Measurements from ENCODE around the gene C5.

The C5 gene

GRCh38 chr9:120926397-120926928 lies 123.6 kb downstream of the C5 start, which contains the start of gene TRAF1:
Gene TRAF1 (minus strand): TSS chr9:120926796. CDS start chr9:120926075, 721 bp downstream.
- Mint-ChIP-seq H3K4me3 (peak within 1 kb of the TSS; percentile 89), H3K4me1 (ENCODE audit: low read depth) (peaks cover 72% of the 10 kb centered on the region), H3K36me3 (ENCODE audit: low read depth) (peaks cover 57% of the 10 kb centered on the region), H3K27me3 (ENCODE audit: low read depth) (no peaks in the 10 kb centered on the region), H3K27ac (peak within 1 kb of the TSS; percentile 92), H3K9me3 (no peaks in the 10 kb centered on the region)
- DNase-seq (ENCODE audit: low spot score), result no peak

GRCh38 chr9:120925535-120926396 lies 124.3 kb downstream of the C5 start:
- Mint-ChIP-seq H3K27me3 (ENCODE audit: low read depth) (no peaks in the 10 kb centered on the region), H3K4me1 (ENCODE audit: low read depth) (peaks cover 72% of the 10 kb centered on the region), H3K4me3 (peak overlapping the region; percentile 89), H3K36me3 (ENCODE audit: low read depth) (peaks cover 63% of the 10 kb centered on the region), H3K27ac (peak overlapping the region; percentile 92), H3K9me3 (no peaks in the 10 kb centered on the region)
- peak; percentile 91 for DNase-seq (ENCODE audit: low spot score)

DNA sequence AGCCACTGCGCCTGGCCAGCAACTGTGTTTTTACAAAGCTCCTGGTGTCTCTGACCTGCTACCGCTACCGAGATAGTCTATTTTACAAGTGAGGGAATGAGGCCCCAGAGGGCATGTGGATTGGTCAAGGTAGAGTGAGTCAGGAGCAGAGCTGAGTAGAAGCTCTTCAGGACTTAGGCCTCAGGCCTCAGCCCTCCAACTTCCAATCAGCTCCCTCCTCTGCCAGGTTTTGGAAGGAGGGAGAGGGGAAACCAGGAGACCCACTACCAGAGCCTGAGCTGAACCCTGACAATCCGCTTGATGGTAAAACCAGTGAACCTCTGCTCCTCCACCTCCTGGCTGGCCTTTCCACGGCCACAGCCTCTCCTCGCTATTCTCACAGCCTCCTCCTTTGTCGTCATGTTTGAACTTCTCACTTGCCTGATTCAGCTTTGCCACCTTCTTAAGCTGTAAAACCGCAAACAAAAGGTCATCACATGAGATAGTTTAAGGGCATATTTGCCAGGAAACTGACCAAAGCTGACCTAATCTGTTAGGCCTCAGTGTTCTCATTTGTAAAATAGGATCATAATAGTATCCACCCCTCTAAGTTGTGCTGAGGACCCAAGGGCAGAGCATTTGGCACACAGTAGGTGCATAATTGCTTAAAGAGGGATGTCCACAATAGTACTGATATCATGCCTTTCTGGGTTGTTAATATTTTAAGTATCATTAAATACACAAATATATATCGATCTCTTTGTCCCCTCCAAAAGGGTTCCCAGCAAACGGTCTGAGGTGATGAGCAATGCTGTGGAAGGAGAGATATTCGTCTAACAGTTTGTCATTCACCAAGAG lies 125.2 kb downstream of the C5 start:
- H3K9me3 Mint-ChIP-seq, result no peaks in the 10 kb centered on the region
- DNase-seq (ENCODE audit: low spot score), result peak; percentile 57
- peak overlapping the region; percentile 92 for H3K27ac Mint-ChIP-seq
- peaks cover 75% of the 10 kb centered on the region for H3K4me1 Mint-ChIP-seq (ENCODE audit: low read depth)
- no peaks in the 10 kb centered on the region for H3K27me3 Mint-ChIP-seq (ENCODE audit: low read depth)
- H3K36me3 Mint-ChIP-seq (ENCODE audit: low read depth), result peaks cover 69% of the 10 kb centered on the region
- peak overlapping the region; percentile 89 for H3K4me3 Mint-ChIP-seq

DNA sequence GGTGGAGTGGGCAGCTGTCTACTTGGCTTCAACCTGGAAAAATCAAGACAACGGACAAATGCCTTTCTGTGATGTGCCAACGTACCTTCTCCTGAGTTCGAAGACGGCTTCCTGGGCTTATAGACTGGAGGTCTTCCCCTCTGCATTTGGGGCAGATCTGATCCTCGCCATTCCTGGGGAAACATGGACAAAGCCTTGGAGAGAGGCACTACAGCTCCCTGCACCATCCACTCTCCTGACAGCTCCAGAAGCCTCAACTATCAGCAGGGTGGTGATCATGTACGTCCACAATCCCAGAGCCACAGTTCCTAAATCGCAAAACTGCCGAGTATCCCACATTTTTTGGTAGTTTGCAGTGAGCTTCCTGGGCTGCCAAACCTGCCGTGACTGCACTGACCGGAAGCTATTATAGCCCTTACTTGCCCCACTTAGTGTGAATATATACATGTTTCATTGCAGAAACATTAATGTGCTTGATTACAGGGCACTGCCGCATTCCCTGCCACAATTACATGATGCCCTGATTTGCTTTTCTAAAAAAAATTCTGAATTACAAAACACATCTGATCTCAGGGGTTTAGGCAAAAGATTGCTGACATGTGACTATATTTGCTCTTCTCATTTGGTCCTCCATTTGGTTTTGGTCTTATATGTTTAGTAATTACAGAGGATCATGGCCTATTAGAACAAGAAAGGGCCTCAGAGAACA lies 126.3 kb downstream of the C5 start:
- Mint-ChIP-seq H3K4me1 (ENCODE audit: low read depth) (peaks cover 77% of the 10 kb centered on the region), H3K36me3 (ENCODE audit: low read depth) (peaks cover 80% of the 10 kb centered on the region), H3K9me3 (no peaks in the 10 kb centered on the region), H3K27ac (peak overlapping the region; percentile 92), H3K4me3 (peak overlapping the region; percentile 89), H3K27me3 (ENCODE audit: low read depth) (no peaks in the 10 kb centered on the region)
- DNase-seq (ENCODE audit: low spot score), result no peak

GRCh38 chr9:120922404-120923195 lies 127.5 kb downstream of the C5 start:
- peaks cover 2% of the 10 kb centered on the region for H3K9me3 Mint-ChIP-seq
- peaks cover 77% of the 10 kb centered on the region for H3K4me1 Mint-ChIP-seq (ENCODE audit: low read depth)
- peak overlapping the region; percentile 89 for H3K4me3 Mint-ChIP-seq
- no peaks in the 10 kb centered on the region for H3K27me3 Mint-ChIP-seq (ENCODE audit: low read depth)
- H3K36me3 Mint-ChIP-seq (ENCODE audit: low read depth), result peaks cover 83% of the 10 kb centered on the region
- peak overlapping the region; percentile 92 for H3K27ac Mint-ChIP-seq
- no peak for DNase-seq (ENCODE audit: low spot score)

DNA sequence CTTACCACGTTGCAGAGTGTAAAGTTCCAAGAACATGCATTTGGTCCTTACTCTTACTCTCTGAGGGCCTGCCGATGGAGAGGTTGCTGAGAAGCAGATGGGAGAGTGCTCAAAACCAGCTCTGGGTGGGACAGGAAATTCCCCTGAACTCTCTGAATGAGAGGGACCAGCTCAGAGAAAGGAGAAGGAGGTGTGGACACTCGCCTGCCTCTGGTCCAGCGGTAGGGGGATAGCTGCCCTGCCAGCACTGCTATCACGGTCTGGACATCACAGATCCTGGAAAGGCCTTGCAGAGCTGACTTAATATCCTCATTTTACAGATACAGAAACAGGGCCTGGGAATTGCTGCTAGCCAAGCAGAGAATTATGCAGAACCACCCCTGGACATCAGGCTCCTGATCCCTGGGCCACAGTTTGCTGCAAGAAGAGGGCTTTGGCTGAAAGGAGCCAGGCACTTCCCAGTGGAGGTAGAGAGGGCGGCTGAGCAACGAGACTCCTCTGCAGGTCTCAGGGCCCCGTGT lies 128.4 kb downstream of the C5 start:
- Mint-ChIP-seq H3K36me3 (ENCODE audit: low read depth) (peaks cover 91% of the 10 kb centered on the region), H3K9me3 (peaks cover 4% of the 10 kb centered on the region), H3K4me1 (ENCODE audit: low read depth) (peaks cover 76% of the 10 kb centered on the region), H3K27ac (peak overlapping the region; percentile 81), H3K27me3 (ENCODE audit: low read depth) (no peaks in the 10 kb centered on the region), H3K4me3 (peak overlapping the region; percentile 89)
- no peak for DNase-seq (ENCODE audit: low spot score)

DNA sequence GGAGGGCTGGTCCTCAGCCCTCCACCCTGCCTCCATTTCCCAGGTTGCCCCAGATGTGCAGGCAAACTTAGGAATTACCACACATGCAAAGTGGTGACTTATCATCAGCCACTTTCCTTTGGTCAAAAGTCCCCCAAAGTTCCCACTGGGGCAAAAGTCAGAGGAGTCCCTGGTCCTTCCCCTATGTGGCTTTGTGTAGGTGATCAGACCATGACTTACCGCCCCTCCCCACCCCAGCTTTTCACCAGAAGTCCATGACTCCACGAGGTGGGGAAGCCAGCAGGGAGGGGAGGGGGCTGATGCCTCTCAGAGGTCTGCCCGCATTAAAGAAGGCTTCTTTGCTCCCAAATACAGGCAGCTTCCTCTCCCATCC lies 129.3 kb downstream of the C5 start:
- peak overlapping the region; percentile 81 for H3K27ac Mint-ChIP-seq
- H3K27me3 Mint-ChIP-seq (ENCODE audit: low read depth), result no peaks in the 10 kb centered on the region
- peaks cover 96% of the 10 kb centered on the region for H3K36me3 Mint-ChIP-seq (ENCODE audit: low read depth)

GRCh38 chr9:120919843-120920805 lies 130.0 kb downstream of the C5 start:
- H3K4me1 Mint-ChIP-seq (ENCODE audit: low read depth), result peaks cover 78% of the 10 kb centered on the region
- peaks cover 90% of the 10 kb centered on the region for H3K36me3 Mint-ChIP-seq (ENCODE audit: low read depth)
- no peak for DNase-seq (ENCODE audit: low spot score)
- peak overlapping the region; percentile 81 for H3K27ac Mint-ChIP-seq
- H3K27me3 Mint-ChIP-seq (ENCODE audit: low read depth), result no peaks in the 10 kb centered on the region
- peak overlapping the region; percentile 89 for H3K4me3 Mint-ChIP-seq
- peaks cover 4% of the 10 kb centered on the region for H3K9me3 Mint-ChIP-seq

More for the DNA sequence above, 129.3 kb downstream of the C5 start:
- Mint-ChIP-seq H3K9me3 (peaks cover 4% of the 10 kb centered on the region), H3K4me3 (peak overlapping the region; percentile 89), H3K4me1 (ENCODE audit: low read depth) (peaks cover 78% of the 10 kb centered on the region)
- DNase-seq (ENCODE audit: low spot score), result peak; percentile 58

GRCh38 chr9:120918931-120919842 lies 130.9 kb downstream of the C5 start:
- Mint-ChIP-seq H3K27ac (peak overlapping the region; percentile 81), H3K9me3 (peaks cover 4% of the 10 kb centered on the region), H3K4me3 (peak overlapping the region; percentile 89), H3K4me1 (ENCODE audit: low read depth) (peaks cover 78% of the 10 kb centered on the region), H3K36me3 (ENCODE audit: low read depth) (peaks cover 90% of the 10 kb centered on the region), H3K27me3 (ENCODE audit: low read depth) (no peaks in the 10 kb centered on the region)
- no peak for DNase-seq (ENCODE audit: low spot score)

DNA sequence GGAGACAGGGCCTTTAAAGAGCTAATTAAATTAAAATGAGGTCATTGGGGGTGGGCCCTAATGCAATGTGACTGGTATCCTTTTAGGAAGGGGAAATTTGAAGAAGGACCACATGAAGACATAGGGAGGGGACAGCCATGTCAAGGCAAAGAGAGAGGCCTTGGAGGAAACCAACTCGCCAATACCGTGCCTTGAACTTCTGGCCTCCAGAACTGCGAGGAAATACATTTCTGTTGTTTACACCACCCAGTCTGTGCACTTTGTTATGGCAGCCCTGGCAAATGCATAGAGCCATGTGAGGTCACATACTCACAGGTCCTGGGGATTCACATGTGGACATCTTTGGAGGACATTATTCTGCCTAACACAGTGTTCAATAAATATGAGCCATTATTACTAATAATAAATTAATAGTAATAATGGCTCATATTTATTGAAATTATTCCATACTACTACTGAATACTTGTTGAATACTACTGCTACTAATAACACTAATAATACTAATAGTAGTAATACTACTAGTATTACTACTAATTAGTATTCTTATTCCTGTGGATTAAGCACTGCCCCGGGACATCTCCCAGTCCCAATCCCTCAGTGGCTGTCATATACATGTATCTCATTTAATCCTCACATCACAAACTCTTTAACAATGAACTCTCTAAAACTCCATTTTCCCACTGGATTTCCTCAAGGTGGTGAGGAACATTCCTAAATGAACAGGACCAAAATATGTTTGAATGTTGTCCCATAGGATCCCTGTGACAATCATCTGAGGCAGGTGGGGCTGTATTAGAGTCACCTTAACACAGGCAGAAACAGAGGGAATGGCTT lies 131.9 kb downstream of the C5 start:
- DNase-seq (ENCODE audit: low spot score), result no peak

More for the DNA sequence above, 131.9 kb downstream of the C5 start:
- Mint-ChIP-seq H3K27me3 (ENCODE audit: low read depth) (no peaks in the 10 kb centered on the region), H3K36me3 (ENCODE audit: low read depth) (peaks cover 88% of the 10 kb centered on the region), H3K4me1 (ENCODE audit: low read depth) (peaks cover 73% of the 10 kb centered on the region), H3K9me3 (peaks cover 4% of the 10 kb centered on the region), H3K27ac (peak overlapping the region; percentile 55), H3K4me3 (peak overlapping the region; percentile 56)

All from T-helper 2 cell treated with Interferon-gamma antibody and Interleukin-4, amounts not matched to agents 5 μg/mL and 100 μg/mL, for 36 hours (primary cell).